Ishikawa (cell line): ENCODE measurements around the gene DMD.

Source experiments
- CEBPB ChIP-seq: IDR thresholded peaks from 2 replicates; pipeline ENCODE4 v1.6.1; 2012
- CREB1 ChIP-seq: IDR thresholded peaks from 2 replicates; pipeline ENCODE4 v1.6.1; 2012; ENCODE audit warnings: low read depth
- EP300 ChIP-seq: IDR thresholded peaks from 2 replicates; pipeline ENCODE4 v1.6.1; 2012; ENCODE audit warnings: borderline replicate concordance
- FOXM1 ChIP-seq: IDR thresholded peaks from 2 replicates; pipeline ENCODE4 v1.6.1; 2012; ENCODE audit warnings: low read depth, borderline replicate concordance
- MAX ChIP-seq: IDR thresholded peaks from 2 replicates; pipeline ENCODE4 v1.6.1; 2012
- NFIC ChIP-seq: IDR thresholded peaks from 2 replicates; pipeline ENCODE4 v1.6.1; 2012
- RAD21 ChIP-seq: IDR thresholded peaks from 2 replicates; pipeline ENCODE4 v1.6.1; 2012; ENCODE audit warnings: low read depth
- REST ChIP-seq: IDR thresholded peaks from 2 replicates; pipeline ENCODE4 v1.6.1; 2012; ENCODE audit warnings: low read depth, mild to moderate bottlenecking
- TAF1 ChIP-seq: IDR thresholded peaks from 2 replicates; pipeline ENCODE4 v1.6.1; 2012; ENCODE audit warnings: low read depth, mild to moderate bottlenecking
- TEAD4 ChIP-seq: IDR thresholded peaks from 2 replicates; pipeline ENCODE4 v1.6.1; 2012
- USF1 ChIP-seq: IDR thresholded peaks from 2 replicates; pipeline ENCODE4 v1.6.1; 2012
- YY1 ChIP-seq: IDR thresholded peaks from 2 replicates; pipeline ENCODE4 v1.6.1; 2012; ENCODE audit warnings: low read depth

- TF ChIP-seq CREB1 (no peak), TAF1 (no peak), USF1 (no peak), RAD21 (no peak), FOXM1 (no peak), REST (no peak), MAX (no peak), EP300 (no peak), NFIC (no peak), CEBPB (no peak), TEAD4 (no peak), YY1 (no peak)
These were observed 1839.4 kb downstream of the DMD start for GRCh38 chrX:31371956-31372355.
